Neural progenitor cell (in vitro differentiated cells): ENCODE measurements around the gene C1QA. TPM values are rescaled to one million over a fixed set of nuclear protein-coding genes. Genes with fewer than 3 reads are reported as not detected.

ENCODE experiments used
- DNase-seq: peaks from one replicate; pipeline ENCODE4 v3.0.0-alpha.2; 2016; ENCODE audit warnings: low spot score
- H2AFZ ChIP-seq: fragments of 200-600 bp; sonication (generic); replicated peaks from 2 replicates; pipeline ENCODE4 v1.6.1; 2016; ENCODE audit warnings: antibody characterized with exemption
- H3F3A ChIP-seq: fragments of 200-600 bp; sonication (generic); 2 replicates; pipeline ENCODE4 v1.6.1; 2016; ENCODE audit warnings: antibody characterized with exemption, low read depth
- H3K27ac ChIP-seq: fragments of 200-600 bp; sonication (generic); 2 replicates; pipeline ENCODE4 v1.5.1; 2016; ENCODE audit warnings: mild to moderate bottlenecking
- H3K27me3 ChIP-seq: fragments of 200-600 bp; sonication (generic); 2 replicates; pipeline ENCODE4 v1.6.1; 2016; ENCODE audit warnings: mild to moderate bottlenecking, moderate library complexity
- H3K36me3 ChIP-seq: fragments of 200-600 bp; sonication (generic); 2 replicates; pipeline ENCODE4 v1.5.1; 2016
- H3K4me1 ChIP-seq: fragments of 200-600 bp; sonication (generic); 2 replicates; pipeline ENCODE4 v1.6.1; 2016; ENCODE audit warnings: mixed run types
- H3K4me2 ChIP-seq: fragments of 200-600 bp; sonication (generic); 2 replicates; pipeline ENCODE4 v1.6.1; 2016
- H3K4me3 ChIP-seq: fragments of 200-600 bp; sonication (generic); 2 replicates; pipeline ENCODE4 v1.5.1; 2016
- H3K79me2 ChIP-seq: fragments of 200-600 bp; sonication (generic); 2 replicates; pipeline ENCODE4 v1.6.1; 2016; ENCODE audit warnings: low read depth
- H3K9ac ChIP-seq: fragments of 200-600 bp; sonication (generic); 2 replicates; pipeline ENCODE4 v1.6.1; 2016
- H3K9me3 ChIP-seq: fragments of 200-600 bp; sonication (generic); 2 replicates; pipeline ENCODE4 v1.5.1; 2016; ENCODE audit warnings: low read depth
- H4K20me1 ChIP-seq: fragments of 200-600 bp; sonication (generic); 2 replicates; pipeline ENCODE4 v1.6.1; 2016; ENCODE audit warnings: low read depth
- H3K27ac Mint-ChIP-seq: 3 replicates; pipeline ENCODE4 v1.8.0; 2021; ENCODE audit warnings: mixed read lengths
- H3K27me3 Mint-ChIP-seq: 2 replicates; pipeline ENCODE4 v1.8.0; 2022; ENCODE audit warnings: low read depth, mild to moderate bottlenecking, inconsistent platforms, moderate library complexity, mixed read lengths; ENCODE audit not compliant: insufficient read depth
- H3K36me3 Mint-ChIP-seq: 3 replicates; pipeline ENCODE4 v1.8.0; 2021; ENCODE audit warnings: mixed read lengths
- H3K4me1 Mint-ChIP-seq: 3 replicates; pipeline ENCODE4 v1.8.0; 2021; ENCODE audit warnings: mixed read lengths
- H3K4me3 Mint-ChIP-seq: 3 replicates; pipeline ENCODE4 v1.8.0; 2021; ENCODE audit warnings: mild to moderate bottlenecking, moderate library complexity, mixed read lengths
- H3K9me3 Mint-ChIP-seq: 3 replicates; pipeline ENCODE4 v1.8.0; 2020; ENCODE audit warnings: mixed read lengths
- CTCF ChIP-seq: fragments of 200-600 bp; sonication (generic); IDR thresholded peaks from 2 replicates; pipeline ENCODE4 v1.5.1; 2017; ENCODE audit warnings: antibody characterized with exemption, mild to moderate bottlenecking
- EZH2 ChIP-seq: fragments of 200-600 bp; sonication (generic); IDR thresholded peaks from 2 replicates; pipeline ENCODE4 v1.6.1; 2017; ENCODE audit warnings: antibody characterized with exemption, mild to moderate bottlenecking, moderate library complexity
- EZH2phosphoT487 ChIP-seq: fragments of 200-600 bp; sonication (generic); IDR thresholded peaks from 2 replicates; pipeline ENCODE4 v1.6.1; 2017; ENCODE audit warnings: antibody characterized with exemption
- total RNA-seq: library from RNA; depleted of rRNA; stranded (reverse); fragments of >200 nt; gene quantifications from 2 replicates; pipeline ENCODE4 v1.2.3, GENCODE V29; 2015; ENCODE audit warnings: low replicate concordance

The C1QA gene
- total RNA-seq, 1 donor from 2014 or later, result not detected

GRCh38 chr1:22613951-22614350, 22.5 kb upstream of the C1QA start:
- Mint-ChIP-seq H3K4me3 (no peak overlapping the region), H3K27ac (no peak overlapping the region), H3K36me3 (no peaks in the 10 kb centered on the region), H3K4me1 (no peaks in the 10 kb centered on the region), H3K9me3 (no peaks in the 10 kb centered on the region), H3K27me3 (peaks cover 41% of the 10 kb centered on the region)
- Histone ChIP-seq H3K4me1 (no peaks in the 10 kb centered on the region), H2AFZ (no peak overlapping the region), H3K27ac (no peak overlapping the region), H3F3A (no peaks in the 10 kb centered on the region), H4K20me1 (peaks cover 38% of the 10 kb centered on the region), H3K4me2 (no peak overlapping the region), H3K9me3 (no peaks in the 10 kb centered on the region), H3K36me3 (no peaks in the 10 kb centered on the region), H3K79me2 (no peaks in the 10 kb centered on the region), H3K4me3 (no peak overlapping the region), H3K27me3 (peaks cover 53% of the 10 kb centered on the region), H3K9ac (no peak overlapping the region)
- DNase-seq, result no peak
- TF ChIP-seq CTCF (no peak), EZH2phosphoT487 (no peak)

GRCh38 chr1:22615886-22616285, 20.5 kb upstream of the C1QA start:
- no peak overlapping the region for H2AFZ ChIP-seq
- no peak overlapping the region for H3K4me3 Mint-ChIP-seq
- H3K9me3 ChIP-seq, result no peaks in the 10 kb centered on the region
- peaks cover 37% of the 10 kb centered on the region for H3K27me3 ChIP-seq
- no peaks in the 10 kb centered on the region for H3K36me3 ChIP-seq
- no peak for DNase-seq
- no peak overlapping the region for H3K27ac ChIP-seq
- no peak overlapping the region for H3K27ac Mint-ChIP-seq
- H3K4me3 ChIP-seq, result no peak overlapping the region
- TF ChIP-seq EZH2, result no peak
- TF ChIP-seq CTCF, result no peak
- no peak for TF ChIP-seq EZH2phosphoT487
- H3K27me3 Mint-ChIP-seq, result peaks cover 37% of the 10 kb centered on the region
- H3K36me3 Mint-ChIP-seq, result no peaks in the 10 kb centered on the region
- H3F3A ChIP-seq, result no peaks in the 10 kb centered on the region
- peaks cover 2% of the 10 kb centered on the region for H3K4me1 Mint-ChIP-seq
- no peaks in the 10 kb centered on the region for H3K79me2 ChIP-seq
- H3K9ac ChIP-seq, result no peak overlapping the region
- H3K4me2 ChIP-seq, result no peak overlapping the region
- H3K9me3 Mint-ChIP-seq, result no peaks in the 10 kb centered on the region
- no peaks in the 10 kb centered on the region for H3K4me1 ChIP-seq
- H4K20me1 ChIP-seq, result peaks cover 31% of the 10 kb centered on the region

GRCh38 chr1:22616571-22616970, 19.9 kb upstream of the C1QA start:
- Histone ChIP-seq H3K4me1 (no peaks in the 10 kb centered on the region), H3K9me3 (no peaks in the 10 kb centered on the region), H3K27ac (no peak overlapping the region), H3K79me2 (no peaks in the 10 kb centered on the region), H3F3A (no peaks in the 10 kb centered on the region), H3K27me3 (peaks cover 32% of the 10 kb centered on the region), H3K9ac (no peak overlapping the region), H3K4me3 (no peak overlapping the region), H2AFZ (no peak overlapping the region), H3K4me2 (no peak overlapping the region), H4K20me1 (peaks cover 26% of the 10 kb centered on the region), H3K36me3 (no peaks in the 10 kb centered on the region)
- H3K27me3 Mint-ChIP-seq, result peaks cover 39% of the 10 kb centered on the region
- no peak for TF ChIP-seq CTCF
- TF ChIP-seq EZH2phosphoT487, result no peak
- TF ChIP-seq EZH2, result no peak
- no peak overlapping the region for H3K27ac Mint-ChIP-seq
- H3K9me3 Mint-ChIP-seq, result no peaks in the 10 kb centered on the region
- no peaks in the 10 kb centered on the region for H3K36me3 Mint-ChIP-seq
- H3K4me3 Mint-ChIP-seq, result peak overlapping the region; percentile 8
- DNase-seq, result no peak
- H3K4me1 Mint-ChIP-seq, result peaks cover 2% of the 10 kb centered on the region

GRCh38 chr1:22618056-22618455, 18.4 kb upstream of the C1QA start:
- no peak overlapping the region for H3K4me2 ChIP-seq
- no peak overlapping the region for H2AFZ ChIP-seq
- no peaks in the 10 kb centered on the region for H3K9me3 ChIP-seq
- Mint-ChIP-seq H3K4me3 (no peak overlapping the region), H3K36me3 (no peaks in the 10 kb centered on the region), H3K4me1 (peaks cover 2% of the 10 kb centered on the region), H3K27me3 (peaks cover 33% of the 10 kb centered on the region), H3K27ac (no peak overlapping the region), H3K9me3 (no peaks in the 10 kb centered on the region)
- peaks cover 13% of the 10 kb centered on the region for H4K20me1 ChIP-seq
- no peaks in the 10 kb centered on the region for H3K36me3 ChIP-seq
- DNase-seq, result no peak
- no peaks in the 10 kb centered on the region for H3K79me2 ChIP-seq
- peaks cover 25% of the 10 kb centered on the region for H3K27me3 ChIP-seq
- H3F3A ChIP-seq, result no peaks in the 10 kb centered on the region
- no peak overlapping the region for H3K9ac ChIP-seq
- no peak for TF ChIP-seq CTCF
- no peak for TF ChIP-seq EZH2
- TF ChIP-seq EZH2phosphoT487, result no peak
- H3K4me1 ChIP-seq, result no peaks in the 10 kb centered on the region
- no peak overlapping the region for H3K27ac ChIP-seq
- no peak overlapping the region for H3K4me3 ChIP-seq
